ENCODE measurements around the gene SIMC1.
"Not testable (repeated sequence)": the region's sequence is repeated elsewhere in the genome, so short reads cannot be mapped to it uniquely, and the experiment has no call there.

- TF ChIP-seq CTCF, POLR2AphosphoS5 (IDR thresholded peaks at IDR 0.05): not testable (repeated sequence)
Observed at GRCh38 chr5:176195084-176195413, 43.2 kb upstream of the SIMC1 start.

Measured in stomach (tissue), 4 donors.